ENCODE data around the gene TMEM63A.

The TMEM63A gene

DNA sequence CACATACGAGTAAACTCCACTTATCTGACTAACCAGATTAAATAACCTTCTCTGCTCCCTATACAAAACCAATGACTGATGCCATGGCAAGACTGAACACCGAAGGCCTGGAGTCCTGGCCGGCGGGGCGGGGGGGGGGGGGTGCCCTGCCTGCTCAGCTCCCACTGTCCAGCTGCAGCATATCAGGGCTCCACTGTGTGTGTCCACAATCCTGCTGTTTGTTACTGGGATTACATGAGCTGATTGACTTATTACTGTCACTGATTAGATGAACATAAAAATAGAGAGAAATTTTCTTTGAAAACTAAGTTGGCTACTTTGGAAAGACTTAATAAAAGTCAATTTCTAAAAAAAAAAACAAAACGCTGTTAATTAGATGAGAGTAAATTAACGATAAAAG, 24.9 kb downstream of the TMEM63A start:
- no peak overlapping the region for H3K27ac ChIP-seq
- no peak for DNase-seq (ENCODE audit: low spot score)
- POLR2A ChIA-PET (ENCODE audit: low non-redundant PET) = interaction anchor here (0.7 kb wide), 1 partner anchor 12 kb away, joined by 3 read pairs; no protein-coding TSS in a partner anchor
- TF ChIP-seq CTCF (conservative IDR thresholded peaks at IDR 0.05; ENCODE audit: low read depth) = no peak
- CTCF ChIA-PET = interaction anchor here (0.8 to 1.8 kb wide), 4 partner anchors 24 to 393 kb away, joined by 3 to 7 read pairs (median 4); partner anchors contain the start of gene TMEM63A

DNA sequence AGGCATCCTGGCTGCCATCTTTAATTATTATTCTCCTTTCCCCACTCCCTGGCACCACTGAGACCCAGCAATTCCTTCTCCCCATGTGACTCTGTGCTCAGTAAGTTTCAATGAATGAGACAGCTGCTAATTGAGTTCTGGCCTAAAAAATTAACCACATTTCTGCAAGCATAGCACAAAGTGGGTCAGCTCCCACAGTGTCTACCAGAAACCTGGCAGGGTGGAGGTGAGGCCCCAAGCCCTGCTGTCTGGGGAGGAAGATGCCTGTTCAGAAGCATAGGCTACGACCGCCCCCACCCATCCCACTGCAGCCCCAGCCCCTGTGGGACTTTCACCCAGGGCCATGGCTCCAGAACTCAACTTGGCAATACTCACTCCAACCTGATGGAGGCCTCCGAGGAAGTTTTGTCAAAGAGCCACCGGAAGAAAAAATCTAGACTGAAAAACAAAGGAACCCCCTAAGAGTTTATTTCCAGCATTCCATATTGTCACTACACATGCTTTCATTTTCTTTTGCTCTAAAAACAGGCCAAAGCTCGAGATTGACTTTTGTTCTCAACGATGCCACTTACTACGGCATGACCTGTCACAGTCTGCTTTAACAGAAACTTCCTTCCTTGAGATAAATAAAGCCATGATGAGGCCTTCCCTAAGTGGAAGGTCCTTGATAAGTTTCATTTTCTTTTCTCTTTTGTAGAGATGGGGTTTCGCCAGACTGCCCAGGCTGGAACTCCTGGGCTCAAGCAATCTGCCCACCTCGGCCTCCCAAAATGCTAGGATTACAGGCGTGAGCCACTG, 26.5 kb downstream of the TMEM63A start:
- no peak overlapping the region for H3K27ac ChIP-seq
- CTCF ChIA-PET = interaction anchor here (0.6 to 1.7 kb wide), 5 partner anchors 10 to 381 kb away, joined by 3 to 12 read pairs (median 5); partner anchors contain the start of gene SRP9
- DNase-seq (ENCODE audit: low spot score) = no peak
- no peak for TF ChIP-seq CTCF (conservative IDR thresholded peaks at IDR 0.05; ENCODE audit: low read depth)
- POLR2A ChIA-PET (ENCODE audit: low non-redundant PET) = interaction anchor here (0.6 kb wide), 1 partner anchor 294 kb away, joined by 3 read pairs; no protein-coding TSS in a partner anchor

DNA sequence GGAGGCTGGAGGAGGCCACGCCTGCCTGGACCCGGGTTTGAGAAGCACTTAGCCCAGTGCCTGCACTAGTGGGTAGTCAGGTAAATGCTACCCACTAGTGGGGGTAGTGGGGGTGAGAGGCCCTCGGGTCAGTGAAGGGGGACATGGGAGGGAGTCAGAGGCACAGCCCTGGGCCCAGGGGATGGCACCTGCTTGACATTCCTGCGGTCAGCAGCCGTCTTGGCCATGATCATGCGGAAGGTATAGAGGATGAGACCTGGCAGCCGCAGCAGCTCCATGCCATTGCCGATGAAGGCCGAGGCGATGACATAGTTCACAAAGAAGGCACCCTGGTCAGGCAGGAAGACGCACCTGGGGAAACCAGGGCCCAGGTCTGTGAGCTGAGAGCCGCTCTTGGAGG, 28.7 kb downstream of the TMEM63A start:
- POLR2A ChIA-PET (ENCODE audit: low non-redundant PET) = no interaction called here
- DNase-seq (ENCODE audit: low spot score) = no peak

GRCh38 chr1:225852413-225853124, 29.6 kb downstream of the TMEM63A start:
- TF ChIP-seq CTCF (conservative IDR thresholded peaks at IDR 0.05; ENCODE audit: low read depth) = no peak
- POLR2A ChIA-PET (ENCODE audit: low non-redundant PET) = no interaction called here
- no peak for DNase-seq (ENCODE audit: low spot score)
- peak overlapping the region; percentile 2; the same call in 1 of the 2 replicates for H3K27ac ChIP-seq
- CTCF ChIA-PET = interaction anchor here (0.6 to 0.9 kb wide), 2 partner anchors 24 to 378 kb away, joined by 3 read pairs; no protein-coding TSS in a partner anchor

More for the DNA sequence above, 28.7 kb downstream of the TMEM63A start:
- H3K27ac ChIP-seq = no peak overlapping the region
- CTCF ChIA-PET = no interaction called here
- TF ChIP-seq CTCF (conservative IDR thresholded peaks at IDR 0.05; ENCODE audit: low read depth) = no peak

- DNase-seq (ENCODE audit: low spot score) = no peak
- CTCF ChIA-PET = interaction anchor here (0.9 kb wide), 1 partner anchor 377 kb away, joined by 3 read pairs; no protein-coding TSS in a partner anchor
- TF ChIP-seq CTCF (conservative IDR thresholded peaks at IDR 0.05; ENCODE audit: low read depth) = no peak
- peak overlapping the region; percentile 2; the same call in 1 of the 2 replicates for H3K27ac ChIP-seq
- POLR2A ChIA-PET (ENCODE audit: low non-redundant PET) = no interaction called here
Observed at GRCh38 chr1:225851805-225852204, 30.4 kb downstream of the TMEM63A start.

GRCh38 chr1:225850370-225850769, 31.8 kb downstream of the TMEM63A start:
- ChIA-PET POLR2A (ENCODE audit: low non-redundant PET) (no interaction called here), CTCF (interaction anchor here (1.1 kb wide), 1 partner anchor 137 kb away, joined by 3 read pairs; no protein-coding TSS in a partner anchor)
- no peak for DNase-seq (ENCODE audit: low spot score)
- H3K27ac ChIP-seq = no peak overlapping the region
- no peak for TF ChIP-seq CTCF (conservative IDR thresholded peaks at IDR 0.05; ENCODE audit: low read depth)
